ENCODE results near the gene SPATA12. TPM values are rescaled to one million over a fixed set of nuclear protein-coding genes. Genes with fewer than 3 reads are reported as not detected.

Gene SPATA12, protein sequence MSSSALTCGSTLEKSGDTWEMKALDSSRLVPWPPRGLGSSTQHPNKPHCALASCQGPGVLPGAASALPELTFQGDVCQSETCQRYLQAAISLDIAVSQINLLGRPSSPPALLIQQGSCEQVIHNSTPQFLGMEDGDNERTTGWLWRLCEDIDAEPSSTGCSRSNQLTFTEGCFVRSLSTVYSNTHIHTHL
- not detected for total RNA-seq
- polyA plus RNA-seq: not detected
- not detected for total RNA-seq

GRCh38 chr3:57060089-57060821 lies at the start of gene SPATA12:
Gene SPATA12, plus strand, starts transcription at chr3:57060664. Its CDS starts 13,031 bp downstream, at chr3:57073695.
- peak in 1 of 9 donors; percentile 8 for DNase-seq
- Histone ChIP-seq H3K27ac (ENCODE audit: low read depth, low read length) (no peak within 1 kb of the TSS), H3K4me3 (ENCODE audit: low read length) (no peak within 1 kb of the TSS), H3K36me3 (ENCODE audit: control insufficient read depth in 2 of 3, insufficient read depth in 3 of 3, low read length in 3 of 3) (no peaks in the 10 kb centered on the region), H3K4me1 (ENCODE audit: control insufficient read depth in 2 of 2, insufficient read depth in 2 of 2, low read length in 2 of 2) (no peaks in the 10 kb centered on the region), H3K27me3 (ENCODE audit: control insufficient read depth in 2 of 2, insufficient read depth in 2 of 2, low read length in 2 of 2) (no peaks in the 10 kb centered on the region), H3K9me3 (ENCODE audit: control insufficient read depth in 2 of 3, low read length in 3 of 3) (no peaks in the 10 kb centered on the region)
- peak; percentile 85 for ATAC-seq
- POLR2A ChIA-PET: interaction anchor here (0.5 kb wide), 1 partner anchor 356 kb away, joined by 6 read pairs; no protein-coding TSS in a partner anchor
- Mint-ChIP-seq H3K4me1 (peaks cover 0 to 6% (median 3%) of the 10 kb centered on the region in 7 donors), H3K4me3 (no peak within 1 kb of the TSS), H3K9me3 (peaks cover 0 to 10% (median 0%) of the 10 kb centered on the region in 11 donors), H3K27me3 (peaks cover 4 to 17% (median 8%) of the 10 kb centered on the region in 5 donors), H3K27ac (no peak within 1 kb of the TSS), H3K36me3 (peaks cover 0 to 4% (median 0%) of the 10 kb centered on the region in 5 donors)
- CTCF ChIA-PET: no interaction called here
- intact Hi-C loops (cut with micrococcal nuclease): no loop called here

DNA sequence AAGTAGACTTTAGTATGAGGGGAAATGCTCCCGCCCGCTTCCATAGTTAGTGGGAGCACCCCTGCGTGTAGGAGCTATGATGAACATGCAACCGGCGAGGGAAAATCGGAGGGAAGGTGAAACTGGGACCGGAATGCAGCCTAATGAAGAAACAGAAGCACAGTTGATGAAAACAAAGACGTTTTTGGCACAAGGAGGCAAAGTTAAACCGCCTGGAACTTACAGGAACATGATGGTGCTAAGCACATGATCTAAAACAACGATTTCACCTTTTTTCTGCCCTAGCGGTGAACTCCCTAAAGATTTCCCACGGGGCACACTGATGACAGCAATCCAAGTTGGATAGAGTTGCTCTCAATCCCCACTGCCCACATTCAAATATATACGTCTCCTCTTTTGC lies 49.4 kb upstream of the SPATA12 start:
- Mint-ChIP-seq H3K4me3 (no peak overlapping the region), H3K9me3 (peaks cover 0 to 1% (median 0%) of the 10 kb centered on the region in 11 donors), H3K36me3 (no peaks in the 10 kb centered on the region), H3K27ac (no peak overlapping the region), H3K27me3 (peaks cover 0 to 8% (median 0%) of the 10 kb centered on the region in 5 donors), H3K4me1 (peaks cover 0 to 13% (median 4%) of the 10 kb centered on the region in 7 donors)
- intact Hi-C loops (cut with micrococcal nuclease): no loop called here
- Histone ChIP-seq H3K4me1 (ENCODE audit: control insufficient read depth in 2 of 2, insufficient read depth in 2 of 2, low read length in 2 of 2) (no peaks in the 10 kb centered on the region), H3K27me3 (ENCODE audit: control insufficient read depth in 2 of 2, insufficient read depth in 2 of 2, low read length in 2 of 2) (no peaks in the 10 kb centered on the region), H3K36me3 (ENCODE audit: control insufficient read depth in 2 of 3, insufficient read depth in 3 of 3, low read length in 3 of 3) (no peaks in the 10 kb centered on the region), H3K27ac (ENCODE audit: low read depth, low read length) (no peak overlapping the region), H3K4me3 (ENCODE audit: low read length) (no peak overlapping the region), H3K9me3 (ENCODE audit: control insufficient read depth in 2 of 3, low read length in 3 of 3) (no peaks in the 10 kb centered on the region)
- CTCF ChIA-PET: interaction anchor here (0.5 kb wide), 1 partner anchor 22 kb away, joined by 3 read pairs; no protein-coding TSS in a partner anchor
- POLR2A ChIA-PET: interaction anchor here (1.0 kb wide), 1 partner anchor 12 kb away, joined by 4 read pairs; no protein-coding TSS in a partner anchor
- ATAC-seq (no peak), DNase-seq (no peak)

DNA sequence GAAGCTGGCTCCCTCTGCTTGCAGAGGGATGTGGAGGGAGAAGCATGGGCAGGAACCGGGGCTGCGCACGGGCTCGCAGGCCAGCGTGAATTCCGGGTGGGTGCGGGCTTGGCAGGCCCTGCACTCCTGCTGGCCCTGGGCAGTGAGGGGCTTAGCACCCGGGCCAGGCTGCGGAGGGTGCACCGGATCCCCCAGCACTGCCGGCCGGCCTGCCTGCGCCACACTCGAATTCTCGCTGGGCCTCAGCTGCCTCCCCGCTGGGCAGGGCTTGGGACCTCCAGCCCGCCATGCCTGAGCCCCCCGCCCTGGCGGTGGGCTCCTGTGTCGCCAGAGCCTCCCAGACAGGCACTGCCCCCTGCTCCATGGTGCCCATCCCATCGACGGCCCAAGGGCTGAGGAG lies 47.6 kb upstream of the SPATA12 start:
- no peaks in the 10 kb centered on the region for H3K36me3 ChIP-seq (ENCODE audit: control insufficient read depth in 2 of 3, insufficient read depth in 3 of 3, low read length in 3 of 3)
- no peaks in the 10 kb centered on the region for H3K4me1 ChIP-seq (ENCODE audit: control insufficient read depth in 2 of 2, insufficient read depth in 2 of 2, low read length in 2 of 2)
- no peak overlapping the region for H3K4me3 ChIP-seq (ENCODE audit: low read length)
- H3K4me1 Mint-ChIP-seq: peaks cover 0 to 5% (median 0%) of the 10 kb centered on the region in 7 donors
- CTCF ChIA-PET: no interaction called here
- no peaks in the 10 kb centered on the region for H3K27me3 ChIP-seq (ENCODE audit: control insufficient read depth in 2 of 2, insufficient read depth in 2 of 2, low read length in 2 of 2)
- ATAC-seq (no peak), DNase-seq (no peak)
- no peak overlapping the region for H3K4me3 Mint-ChIP-seq
- intact Hi-C loops (cut with micrococcal nuclease): no loop called here
- H3K27ac ChIP-seq (ENCODE audit: low read depth, low read length): no peak overlapping the region
- no peaks in the 10 kb centered on the region for H3K36me3 Mint-ChIP-seq
- POLR2A ChIA-PET: no interaction called here
- H3K27me3 Mint-ChIP-seq: peaks cover 0 to 15% (median 0%) of the 10 kb centered on the region in 5 donors
- no peak overlapping the region for H3K27ac Mint-ChIP-seq
- no peaks in the 10 kb centered on the region for H3K9me3 ChIP-seq (ENCODE audit: control insufficient read depth in 2 of 3, low read length in 3 of 3)
- no peaks in the 10 kb centered on the region for H3K9me3 Mint-ChIP-seq

- Mint-ChIP-seq H3K4me3 (no peak overlapping the region), H3K27me3 (peaks cover 0 to 15% (median 4%) of the 10 kb centered on the region in 5 donors), H3K4me1 (peaks cover 0 to 2% (median 0%) of the 10 kb centered on the region in 7 donors), H3K27ac (peak overlapping the region in 1 of 9 donors; percentile 12), H3K9me3 (no peaks in the 10 kb centered on the region), H3K36me3 (no peaks in the 10 kb centered on the region)
- H3K4me1 ChIP-seq (ENCODE audit: control insufficient read depth in 2 of 2, insufficient read depth in 2 of 2, low read length in 2 of 2): no peaks in the 10 kb centered on the region
- ATAC-seq (no peak), DNase-seq (no peak)
- H3K27me3 ChIP-seq (ENCODE audit: control insufficient read depth in 2 of 2, insufficient read depth in 2 of 2, low read length in 2 of 2): no peaks in the 10 kb centered on the region
- H3K9me3 ChIP-seq (ENCODE audit: control insufficient read depth in 2 of 3, low read length in 3 of 3): no peaks in the 10 kb centered on the region
- H3K4me3 ChIP-seq (ENCODE audit: low read length): no peak overlapping the region
- ChIA-PET CTCF (no interaction called here), POLR2A (no interaction called here)
- no peak overlapping the region for H3K27ac ChIP-seq (ENCODE audit: low read depth, low read length)
- H3K36me3 ChIP-seq (ENCODE audit: control insufficient read depth in 2 of 3, insufficient read depth in 3 of 3, low read length in 3 of 3): no peaks in the 10 kb centered on the region
- intact Hi-C loops (cut with micrococcal nuclease): no loop called here
These were observed 45.1 kb upstream of the SPATA12 start for GRCh38 chr3:57015350-57015729.

DNA sequence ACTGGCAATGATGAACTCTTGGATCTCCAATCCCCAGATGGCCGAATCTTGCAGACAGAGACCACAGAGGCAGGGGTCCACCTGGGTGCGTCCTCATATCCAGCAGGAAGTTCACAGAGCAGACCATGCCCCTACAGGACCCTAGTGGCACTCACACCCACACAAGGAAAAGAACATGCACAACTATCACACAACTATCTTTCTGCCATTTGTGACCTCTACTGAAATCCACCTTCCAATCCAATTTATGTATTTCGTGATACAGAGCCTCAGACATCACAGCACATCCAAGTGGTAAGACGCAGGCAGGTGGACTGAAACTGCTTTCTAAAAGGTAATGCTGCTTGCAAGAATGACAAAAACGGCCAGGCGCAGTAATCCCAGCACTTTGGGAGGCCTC lies 44.6 kb upstream of the SPATA12 start:
- Histone ChIP-seq H3K27me3 (ENCODE audit: control insufficient read depth in 2 of 2, insufficient read depth in 2 of 2, low read length in 2 of 2) (no peaks in the 10 kb centered on the region), H3K4me3 (ENCODE audit: low read length) (no peak overlapping the region), H3K9me3 (ENCODE audit: control insufficient read depth in 2 of 3, low read length in 3 of 3) (no peaks in the 10 kb centered on the region), H3K4me1 (ENCODE audit: control insufficient read depth in 2 of 2, insufficient read depth in 2 of 2, low read length in 2 of 2) (no peaks in the 10 kb centered on the region), H3K36me3 (ENCODE audit: control insufficient read depth in 2 of 3, insufficient read depth in 3 of 3, low read length in 3 of 3) (no peaks in the 10 kb centered on the region), H3K27ac (ENCODE audit: low read depth, low read length) (no peak overlapping the region)
- no peak overlapping the region for H3K4me3 Mint-ChIP-seq
- ChIA-PET CTCF (no interaction called here), POLR2A (no interaction called here)
- peak overlapping the region in 1 of 9 donors; percentile 12 for H3K27ac Mint-ChIP-seq
- no peak for DNase-seq
- peaks cover 0 to 2% (median 0%) of the 10 kb centered on the region in 7 donors for H3K4me1 Mint-ChIP-seq
- no peaks in the 10 kb centered on the region for H3K36me3 Mint-ChIP-seq
- H3K9me3 Mint-ChIP-seq: no peaks in the 10 kb centered on the region
- ATAC-seq: no peak
- peaks cover 0 to 15% (median 4%) of the 10 kb centered on the region in 5 donors for H3K27me3 Mint-ChIP-seq
- intact Hi-C loops (cut with micrococcal nuclease): no loop called here

DNA sequence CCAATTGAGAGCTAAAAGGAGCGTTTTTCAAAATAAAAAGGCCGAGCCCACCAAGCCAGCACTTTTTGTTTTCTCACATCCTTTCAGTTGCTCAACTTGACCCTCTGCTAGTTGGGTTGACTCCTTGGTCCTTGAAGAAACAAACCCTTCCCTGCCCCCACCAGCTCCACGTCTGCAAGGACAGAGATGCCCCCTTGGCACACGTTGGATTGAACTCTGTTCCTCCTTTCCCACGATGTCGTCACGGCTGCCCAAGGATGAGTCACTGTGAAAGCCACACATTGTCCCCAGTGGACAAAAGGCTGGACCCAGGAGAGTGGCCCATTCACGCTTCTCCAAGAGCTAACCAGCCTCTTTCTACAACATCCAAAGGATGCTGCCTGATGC lies 43.0 kb upstream of the SPATA12 start:
- Histone ChIP-seq H3K36me3 (ENCODE audit: control insufficient read depth in 2 of 3, insufficient read depth in 3 of 3, low read length in 3 of 3) (no peaks in the 10 kb centered on the region), H3K27me3 (ENCODE audit: control insufficient read depth in 2 of 2, insufficient read depth in 2 of 2, low read length in 2 of 2) (no peaks in the 10 kb centered on the region), H3K4me1 (ENCODE audit: control insufficient read depth in 2 of 2, insufficient read depth in 2 of 2, low read length in 2 of 2) (no peaks in the 10 kb centered on the region), H3K9me3 (ENCODE audit: control insufficient read depth in 2 of 3, low read length in 3 of 3) (no peaks in the 10 kb centered on the region), H3K27ac (ENCODE audit: low read depth, low read length) (no peak overlapping the region), H3K4me3 (ENCODE audit: low read length) (no peak overlapping the region)
- no peak overlapping the region for H3K27ac Mint-ChIP-seq
- no peak overlapping the region for H3K4me3 Mint-ChIP-seq
- no peaks in the 10 kb centered on the region for H3K9me3 Mint-ChIP-seq
- peaks cover 0 to 15% (median 4%) of the 10 kb centered on the region in 5 donors for H3K27me3 Mint-ChIP-seq
- CTCF ChIA-PET: no interaction called here
- intact Hi-C loops (cut with micrococcal nuclease): no loop called here
- POLR2A ChIA-PET: no interaction called here
- DNase-seq (no peak), ATAC-seq (no peak)
- no peaks in the 10 kb centered on the region for H3K36me3 Mint-ChIP-seq
- peaks cover 0 to 2% (median 0%) of the 10 kb centered on the region in 7 donors for H3K4me1 Mint-ChIP-seq
